ENCODE results near the gene GATD1.

Gene GATD1

DNA sequence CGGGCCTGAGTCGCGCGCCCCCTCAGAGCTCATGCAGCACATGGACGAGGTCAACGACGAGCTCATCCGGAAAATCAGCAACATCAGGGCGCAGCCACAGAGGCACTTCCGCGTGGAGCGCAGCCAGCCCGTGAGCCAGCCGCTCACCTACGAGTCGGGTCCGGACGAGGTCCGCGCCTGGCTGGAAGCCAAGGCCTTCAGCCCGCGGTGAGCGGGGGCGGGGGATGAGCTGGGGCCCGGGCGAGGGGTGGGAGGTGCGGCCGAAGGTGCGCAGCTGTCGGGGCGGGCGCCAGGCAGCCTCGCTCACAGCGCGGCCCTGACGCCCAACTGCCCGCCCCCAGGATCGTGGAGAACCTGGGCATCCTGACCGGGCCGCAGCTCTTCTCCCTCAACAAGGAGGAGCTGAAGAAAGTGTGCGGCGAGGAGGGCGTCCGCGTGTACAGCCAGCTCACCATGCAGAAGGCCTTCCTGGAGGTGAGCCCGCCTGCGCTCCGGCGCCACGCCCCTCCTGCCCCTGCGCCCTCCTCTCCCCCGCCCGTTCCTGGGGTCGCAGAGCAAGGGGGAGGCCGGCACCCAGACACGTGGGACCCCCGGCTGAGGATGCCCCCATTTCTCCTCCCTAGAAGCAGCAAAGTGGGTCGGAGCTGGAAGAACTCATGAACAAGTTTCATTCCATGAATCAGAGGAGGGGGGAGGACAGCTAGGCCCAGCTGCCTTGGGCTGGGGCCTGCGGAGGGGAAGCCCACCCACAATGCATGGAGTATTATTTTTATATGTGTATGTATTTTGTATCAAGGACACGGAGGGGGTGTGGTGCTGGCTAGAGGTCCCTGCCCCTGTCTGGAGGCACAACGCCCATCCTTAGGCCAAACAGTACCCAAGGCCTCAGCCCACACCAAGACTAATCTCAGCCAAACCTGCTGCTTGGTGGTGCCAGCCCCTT lies 50.7 kb downstream of the GATD1 start:
- no peak for DNase-seq (ENCODE audit: low read depth)

DNA sequence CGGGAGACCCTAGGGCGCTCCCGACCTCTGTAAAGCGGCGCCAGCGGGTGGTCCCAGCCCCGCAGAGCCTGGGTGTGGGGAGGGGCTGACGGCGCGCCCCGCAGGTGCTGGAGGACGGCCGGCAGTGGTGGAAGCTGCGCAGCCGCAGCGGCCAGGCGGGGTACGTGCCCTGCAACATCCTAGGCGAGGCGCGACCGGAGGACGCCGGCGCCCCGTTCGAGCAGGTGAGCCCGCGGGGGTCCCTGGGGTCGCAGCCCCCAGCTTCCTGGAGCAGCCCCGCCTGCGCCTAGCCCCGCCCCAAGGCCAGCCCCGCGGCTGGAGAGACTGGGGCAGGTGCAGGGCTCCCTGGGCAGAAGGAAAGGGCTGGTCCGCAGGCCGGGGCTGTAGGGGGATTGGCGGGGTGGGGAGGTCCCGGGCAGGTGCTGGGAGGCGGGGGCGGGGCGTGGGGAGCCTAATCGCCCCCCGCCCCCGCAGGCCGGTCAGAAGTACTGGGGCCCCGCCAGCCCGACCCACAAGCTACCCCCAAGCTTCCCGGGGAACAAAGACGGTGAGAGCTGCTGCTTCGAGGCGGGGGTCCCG lies 51.6 kb downstream of the GATD1 start:
- DNase-seq (ENCODE audit: low read depth) = no peak

DNA sequence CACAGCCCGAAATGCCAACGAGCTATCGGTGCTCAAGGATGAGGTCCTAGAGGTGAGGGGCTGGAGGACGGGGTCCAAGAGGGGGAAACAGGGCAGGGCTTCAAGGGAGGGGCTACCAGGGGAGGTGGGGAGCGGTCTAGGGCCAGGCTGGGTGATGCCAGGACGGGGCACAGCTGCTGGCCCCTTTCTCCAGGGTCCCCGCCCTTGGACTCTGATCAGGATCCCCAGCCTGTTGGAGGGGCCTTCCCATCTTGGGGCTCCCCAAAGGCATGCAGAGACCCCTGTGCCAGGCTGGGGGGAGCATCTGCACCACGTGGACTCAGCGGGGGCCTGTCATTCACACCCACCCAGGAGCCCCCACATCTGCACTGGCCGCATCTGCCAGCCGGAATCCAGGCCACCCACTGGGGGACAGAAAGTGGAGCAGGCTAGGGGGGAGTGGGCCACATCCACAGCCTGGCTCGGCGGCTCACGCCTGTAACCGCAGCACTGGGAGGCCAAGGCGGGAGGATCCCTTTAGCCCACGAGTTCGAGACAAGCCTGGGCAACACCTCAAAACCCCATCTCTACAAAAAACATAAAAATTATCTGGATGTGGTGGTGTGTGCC lies 52.4 kb downstream of the GATD1 start:
- no peak for DNase-seq (ENCODE audit: low read depth)

DNA sequence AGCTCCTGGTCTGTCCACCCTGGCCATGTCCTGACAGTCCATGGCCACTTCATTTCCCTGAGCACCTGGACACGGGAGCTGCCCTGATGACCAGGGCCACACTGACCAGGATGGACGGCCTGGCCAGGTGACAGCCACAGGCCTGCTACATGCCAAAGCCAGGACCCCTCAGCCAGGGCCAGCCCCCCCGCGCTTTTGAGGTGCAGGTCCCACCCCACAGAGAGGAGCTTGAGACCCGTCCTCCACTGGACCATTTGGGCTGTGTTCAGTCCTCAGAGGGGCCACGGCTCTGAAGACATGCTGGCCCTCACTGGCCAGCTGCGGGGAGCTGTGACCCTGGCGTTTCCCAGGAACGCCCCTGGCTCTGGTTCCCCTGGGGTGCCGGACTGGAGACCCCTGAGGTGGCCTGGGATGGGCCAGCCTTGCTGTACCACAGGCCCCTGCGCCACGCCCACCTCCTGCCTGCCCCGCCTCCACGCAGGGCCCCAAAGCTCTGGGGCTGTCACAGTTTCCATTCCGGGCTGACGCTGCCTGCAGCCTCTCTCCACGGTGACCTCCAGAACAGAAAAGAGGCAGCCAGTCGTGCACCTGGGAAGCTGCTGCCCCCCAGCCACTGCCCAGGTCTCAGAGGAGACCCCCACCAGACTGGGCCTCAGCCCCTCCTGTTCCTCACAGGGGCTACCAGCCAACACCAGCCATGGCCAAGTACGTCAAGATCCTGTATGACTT lies 53.1 kb downstream of the GATD1 start:
- no peak for DNase-seq (ENCODE audit: low read depth)

DNA sequence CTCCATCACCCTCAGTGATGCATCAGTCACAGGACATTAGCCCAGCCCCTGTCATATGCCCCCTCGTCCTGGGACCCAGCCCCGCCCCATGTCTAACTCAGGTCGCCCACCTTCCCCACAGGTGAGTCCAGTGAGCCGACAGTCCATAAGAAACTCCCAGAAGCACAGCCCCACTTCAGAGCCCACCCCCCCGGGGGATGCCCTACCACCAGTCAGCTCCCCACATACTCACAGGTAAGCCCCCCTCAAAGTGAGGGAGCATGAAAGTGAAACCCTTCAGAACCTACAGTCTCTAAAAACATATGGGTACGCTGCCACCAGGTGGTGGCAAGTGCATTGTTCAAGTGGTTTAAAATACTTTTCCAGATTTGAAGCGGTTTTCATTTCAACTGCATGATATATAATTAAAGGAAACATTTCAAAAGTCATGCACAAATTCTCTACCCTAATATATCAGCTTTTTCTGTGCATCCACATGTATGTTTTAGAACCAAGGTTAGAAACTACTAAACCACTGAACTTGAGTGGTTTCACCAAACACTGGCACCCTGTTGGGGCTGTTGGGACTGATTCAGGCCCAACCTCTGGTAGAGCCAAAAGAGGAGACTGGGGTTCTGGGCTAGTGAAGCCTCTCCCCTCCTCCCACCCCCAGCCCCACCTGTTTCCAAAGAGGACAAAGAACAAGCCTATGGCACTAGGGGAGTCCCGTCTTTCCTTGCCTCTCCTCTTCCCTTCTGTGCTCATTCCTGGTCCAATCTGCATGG lies 54.0 kb downstream of the GATD1 start:
- no peak for DNase-seq (ENCODE audit: low read depth)

DNA sequence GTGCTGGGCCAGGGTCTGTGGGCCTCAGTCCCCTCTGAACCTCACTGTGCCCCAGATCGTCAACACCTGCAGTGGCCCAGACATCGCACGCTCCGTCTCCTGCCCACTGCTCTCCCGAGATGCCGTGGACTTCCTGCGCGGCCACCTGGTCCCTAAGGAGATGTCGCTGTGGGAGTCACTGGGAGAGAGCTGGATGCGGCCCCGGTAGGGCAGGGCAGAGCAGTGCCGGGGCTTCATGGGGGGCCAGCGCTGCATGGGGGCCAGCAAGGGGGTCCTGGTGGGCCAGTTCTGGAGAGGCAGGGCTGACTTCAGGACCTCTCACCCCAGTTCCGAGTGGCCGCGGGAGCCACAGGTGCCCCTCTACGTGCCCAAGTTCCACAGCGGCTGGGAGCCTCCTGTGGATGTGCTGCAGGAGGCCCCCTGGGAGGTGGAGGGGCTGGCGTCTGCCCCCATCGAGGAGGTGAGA lies 54.9 kb downstream of the GATD1 start:
- DNase-seq (ENCODE audit: low read depth) = no peak

DNA sequence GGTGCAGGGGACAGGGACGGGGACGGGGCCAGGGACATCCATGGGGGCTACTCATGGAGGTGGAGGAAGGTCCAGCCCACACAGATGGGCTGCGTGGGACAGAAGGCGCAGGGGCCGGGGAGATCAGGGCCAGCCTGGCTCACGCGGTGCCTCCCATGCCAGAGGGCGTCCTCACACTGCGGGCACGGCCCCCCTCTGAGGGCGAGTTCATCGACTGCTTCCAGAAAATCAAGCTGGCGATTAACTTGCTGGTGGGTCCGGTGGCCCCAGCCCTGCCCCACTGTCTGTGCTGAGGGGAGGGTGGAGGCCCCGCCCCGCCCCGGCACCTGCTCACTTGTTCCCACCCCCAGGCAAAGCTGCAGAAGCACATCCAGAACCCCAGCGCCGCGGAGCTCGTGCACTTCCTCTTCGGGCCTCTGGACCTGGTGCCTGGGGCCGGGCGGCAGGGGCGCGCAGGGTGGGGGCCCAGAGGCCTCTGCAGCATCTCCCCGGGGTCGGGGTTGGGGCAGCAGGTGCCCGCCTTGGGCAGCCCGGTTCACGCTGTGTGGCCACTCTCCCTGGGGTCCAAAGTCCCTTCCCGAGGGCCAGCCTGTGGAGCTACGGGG lies 55.4 kb downstream of the GATD1 start:
- no peak for DNase-seq (ENCODE audit: low read depth)

DNA sequence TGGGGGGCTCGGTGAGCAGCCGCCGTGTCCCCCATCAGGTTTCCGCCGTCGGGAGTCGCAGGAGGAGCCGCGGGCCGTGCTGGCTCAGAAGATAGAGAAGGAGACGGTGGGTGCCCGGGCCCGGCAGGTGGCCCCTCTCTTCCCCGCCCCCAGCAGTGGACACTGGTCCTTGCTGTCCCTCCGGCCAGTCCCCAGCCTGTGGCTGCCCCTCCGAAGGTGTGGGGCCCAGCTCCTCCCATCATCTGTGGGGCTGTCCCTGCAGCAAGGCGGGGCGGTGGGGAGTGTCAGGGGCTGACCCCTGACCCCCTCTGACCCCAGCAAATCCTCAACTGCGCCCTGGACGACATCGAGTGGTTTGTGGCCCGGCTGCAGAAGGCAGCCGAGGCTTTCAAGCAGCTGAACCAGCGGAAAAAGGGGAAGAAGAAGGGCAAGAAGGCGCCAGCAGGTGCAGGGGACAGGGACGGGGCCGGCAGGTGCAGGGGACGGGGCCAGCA lies 56.0 kb downstream of the GATD1 start:
- no peak for DNase-seq (ENCODE audit: low read depth)

DNA sequence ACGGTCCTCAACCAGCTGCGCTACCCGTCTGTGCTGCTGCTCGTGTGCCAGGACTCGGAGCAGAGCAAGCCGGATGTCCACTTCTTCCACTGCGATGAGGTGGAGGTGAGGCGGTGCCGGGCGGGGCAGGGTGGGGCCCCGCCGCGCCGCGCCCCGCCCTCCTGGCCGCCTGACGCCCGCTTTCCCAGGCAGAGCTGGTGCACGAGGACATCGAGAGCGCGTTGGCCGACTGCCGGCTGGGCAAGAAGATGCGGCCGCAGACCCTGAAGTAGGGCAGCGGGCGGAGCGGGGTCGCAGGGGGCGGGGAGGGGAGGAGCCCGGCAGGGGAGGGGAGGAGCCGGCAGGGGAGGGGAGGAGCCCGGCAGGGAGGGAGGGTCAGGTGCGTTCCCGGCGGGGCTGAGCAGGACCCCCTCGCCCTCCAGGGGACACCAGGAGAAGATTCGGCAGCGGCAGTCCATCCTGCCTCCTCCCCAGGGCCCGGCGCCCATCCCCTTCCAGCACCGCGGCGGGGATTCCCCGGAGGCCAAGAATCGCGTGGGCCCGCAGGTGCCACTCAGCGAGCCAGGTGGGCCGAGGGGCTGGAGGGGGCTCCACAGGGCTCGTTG lies 56.5 kb downstream of the GATD1 start:
- no peak for DNase-seq (ENCODE audit: low read depth)

DNA sequence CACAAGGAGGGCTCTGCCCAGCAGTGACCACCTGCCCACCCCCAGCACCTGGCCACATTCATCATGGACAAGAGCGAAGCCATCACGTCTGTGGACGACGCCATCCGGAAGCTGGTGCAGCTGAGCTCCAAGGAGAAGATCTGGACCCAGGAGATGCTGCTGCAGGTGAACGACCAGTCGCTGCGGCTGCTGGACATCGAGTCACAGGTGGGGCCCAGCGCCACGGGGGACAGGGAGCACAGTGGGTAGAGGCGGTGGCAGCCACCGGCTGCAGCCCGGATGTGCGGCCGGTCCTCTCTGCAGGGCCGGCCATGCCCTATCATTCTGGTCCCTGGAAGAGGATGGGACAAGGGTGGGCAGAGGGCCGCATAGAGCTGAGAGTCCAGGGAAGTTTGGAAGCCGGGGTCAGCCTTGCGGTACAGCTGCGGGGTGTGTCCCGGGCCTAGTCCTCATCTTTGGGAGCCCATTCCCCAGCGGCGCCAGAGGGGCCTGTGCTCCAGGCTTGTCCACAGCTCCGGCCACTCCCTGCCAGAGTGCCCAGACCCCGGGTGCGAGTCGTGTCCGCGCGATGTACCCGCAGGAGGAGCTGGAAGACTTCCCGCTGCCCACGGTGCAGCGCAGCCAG lies 57.2 kb downstream of the GATD1 start:
- no peak for DNase-seq (ENCODE audit: low read depth)

DNA sequence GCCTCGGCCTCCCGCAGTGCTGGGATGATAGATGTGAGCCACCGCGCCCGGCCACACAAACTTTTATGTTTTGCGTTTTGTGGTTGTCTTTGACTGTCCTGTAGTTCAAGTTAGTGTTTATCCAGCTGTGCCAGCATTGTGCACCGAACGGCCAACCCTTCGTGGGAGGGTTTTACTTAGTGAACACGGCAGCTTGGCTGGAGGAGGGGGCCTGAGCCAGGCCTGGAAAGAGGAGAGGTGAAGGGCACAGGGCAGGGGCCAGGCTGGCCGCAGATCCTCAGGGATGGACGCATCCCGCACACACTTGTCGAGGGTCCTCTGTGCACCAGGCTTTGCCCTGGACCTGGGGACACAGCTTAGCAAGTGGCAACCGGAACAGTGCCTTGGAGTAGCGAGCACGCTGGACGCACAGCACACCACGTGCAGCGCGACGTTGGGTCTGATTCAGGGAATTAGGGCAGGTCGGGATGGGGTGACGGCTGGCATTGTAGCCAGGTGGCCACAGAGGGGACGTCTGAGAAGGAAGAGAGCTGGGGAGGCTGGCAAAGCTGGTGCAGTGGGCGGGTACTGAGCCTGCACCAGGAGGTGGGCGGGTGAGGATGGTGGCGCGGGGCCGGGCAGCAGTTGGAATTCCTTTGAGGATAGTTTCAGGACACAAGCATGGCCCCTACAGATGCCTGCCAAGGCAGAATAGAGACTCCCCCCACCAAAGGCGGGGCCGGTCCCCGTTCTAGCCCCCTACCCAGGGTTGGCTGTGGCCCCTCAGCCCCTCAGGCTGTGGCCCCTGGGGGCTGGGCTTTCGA lies 57.9 kb downstream of the GATD1 start:
- no peak for DNase-seq (ENCODE audit: low read depth)
